Islet of Langerhans (tissue), 1 donor: ENCODE measurements around the gene SGIP1.
"Not testable (repeated sequence)": the region's sequence is repeated elsewhere in the genome, so short reads cannot be mapped to it uniquely, and the experiment has no call there.

Experiments
- FAIRE-seq: peaks from one replicate; lab custom pipeline; 2011; peaks lifted over from hg19 to GRCh38; lab: Jason Lieb, UNC

The SGIP1 gene

DNA sequence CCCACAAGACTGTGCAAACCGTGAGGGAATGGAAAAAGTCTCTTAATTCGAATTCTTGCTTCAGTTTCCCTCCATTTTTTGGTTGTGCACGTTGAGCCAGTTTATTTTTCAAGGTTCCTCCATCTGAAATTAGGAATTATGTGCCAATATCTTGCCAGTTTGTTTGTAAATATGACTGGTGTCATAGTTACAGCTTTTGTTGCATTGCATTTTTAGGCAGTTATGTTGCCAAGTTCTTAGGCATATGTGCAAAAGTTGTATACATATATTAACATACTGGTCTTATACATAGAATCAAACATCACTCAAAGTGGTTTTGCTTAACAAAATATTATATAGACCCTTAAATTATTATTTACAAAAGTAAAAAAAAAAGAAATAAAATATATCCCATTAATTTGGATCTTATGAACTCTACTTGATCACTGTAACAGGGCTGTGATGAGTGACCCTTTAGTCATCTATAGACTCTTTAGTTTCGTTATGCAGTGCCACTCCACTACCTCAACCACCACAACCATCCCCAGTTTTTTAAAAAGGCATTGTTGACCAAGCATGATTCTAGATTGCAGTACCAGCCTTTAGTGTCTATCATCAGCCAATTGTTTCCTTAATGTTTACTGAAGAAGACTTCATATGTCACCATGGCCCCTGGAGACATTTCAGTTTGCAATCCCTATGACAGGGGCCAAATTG, 197.4 kb downstream of the SGIP1 start:
- FAIRE-seq, result no peak

DNA sequence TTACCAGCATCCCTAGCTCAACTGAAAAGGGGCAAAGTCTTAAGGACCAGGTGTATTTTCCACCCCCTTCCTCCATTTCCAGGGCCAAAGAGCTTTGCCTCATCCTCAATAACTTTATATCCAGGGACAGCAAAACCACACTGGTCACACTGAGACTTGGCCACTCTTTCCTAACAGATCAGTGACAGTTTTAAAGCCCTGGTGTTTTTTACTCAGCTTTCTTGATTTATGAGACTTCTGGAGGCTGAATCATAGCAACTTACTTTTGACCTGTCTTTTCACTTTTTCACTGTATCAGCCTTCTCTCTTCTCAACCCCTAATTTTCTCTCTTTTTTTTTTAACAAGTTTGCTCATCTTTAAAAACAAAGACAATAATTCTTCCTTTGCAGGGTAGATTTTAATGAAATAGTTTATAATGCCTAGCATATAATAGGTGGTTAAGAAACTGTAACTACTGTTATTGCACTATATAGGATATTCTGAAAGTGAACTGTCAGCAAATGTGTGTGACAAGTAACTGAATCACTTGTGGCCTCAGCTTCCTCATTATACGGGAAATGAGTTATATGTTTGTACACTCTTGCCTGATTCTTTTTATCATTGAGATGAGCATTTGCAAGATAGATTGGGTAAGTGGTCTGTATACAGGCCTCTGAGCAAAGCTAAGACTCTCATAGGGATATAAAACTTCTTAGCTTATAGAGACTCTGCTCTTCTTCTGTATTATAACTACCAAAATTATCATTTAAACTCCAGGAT, 198.6 kb downstream of the SGIP1 start:
- FAIRE-seq, result no peak

DNA sequence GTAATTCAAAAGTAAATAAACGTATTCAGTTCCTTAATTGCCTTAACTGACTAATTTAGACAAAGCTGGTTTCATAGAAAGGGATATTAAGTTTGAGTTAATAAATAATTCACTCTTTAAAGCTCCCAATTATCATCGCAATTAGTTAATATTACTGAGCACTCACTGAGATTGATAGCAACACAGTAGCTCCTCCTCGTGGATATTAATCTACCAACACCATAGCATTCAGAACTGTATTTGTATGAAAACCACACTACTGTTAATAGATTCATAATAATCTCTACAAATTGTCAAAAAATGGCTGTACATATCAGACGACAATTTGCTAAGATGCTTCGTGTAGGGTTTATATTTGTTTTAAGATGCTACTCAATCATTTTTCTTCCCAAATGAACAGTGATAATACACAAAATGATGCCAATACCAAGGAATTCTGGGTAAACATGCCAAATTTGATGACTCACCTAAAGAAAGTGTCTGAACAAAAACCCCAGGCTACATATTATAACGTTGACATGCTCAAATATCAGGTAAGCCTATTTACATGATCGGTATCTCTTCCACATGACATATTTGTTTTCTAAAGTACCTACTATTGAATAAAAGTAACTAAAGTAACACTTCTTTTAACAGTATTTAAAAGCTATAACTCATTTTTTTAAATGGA, 199.5 kb downstream of the SGIP1 start:
- no peak for FAIRE-seq

DNA sequence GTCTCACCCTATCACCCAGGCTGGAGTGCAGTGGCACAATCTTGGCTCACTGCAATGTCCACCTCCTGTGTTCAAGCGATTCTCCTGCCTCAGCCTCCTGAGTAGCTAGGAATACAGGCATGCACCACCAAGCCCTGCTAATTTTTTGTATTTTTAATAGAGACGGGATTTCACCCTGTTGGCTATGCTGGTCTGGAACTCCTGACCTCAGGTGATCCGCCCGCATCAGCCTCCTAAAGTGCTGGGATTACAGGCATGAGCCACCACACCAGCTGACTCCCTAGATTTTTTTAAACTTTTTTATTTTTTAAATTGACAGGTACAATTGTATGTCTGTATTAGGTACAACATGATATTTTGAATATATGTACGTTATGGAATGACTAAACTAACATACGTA, 200.6 kb downstream of the SGIP1 start:
- FAIRE-seq, result not testable (repeated sequence)

DNA sequence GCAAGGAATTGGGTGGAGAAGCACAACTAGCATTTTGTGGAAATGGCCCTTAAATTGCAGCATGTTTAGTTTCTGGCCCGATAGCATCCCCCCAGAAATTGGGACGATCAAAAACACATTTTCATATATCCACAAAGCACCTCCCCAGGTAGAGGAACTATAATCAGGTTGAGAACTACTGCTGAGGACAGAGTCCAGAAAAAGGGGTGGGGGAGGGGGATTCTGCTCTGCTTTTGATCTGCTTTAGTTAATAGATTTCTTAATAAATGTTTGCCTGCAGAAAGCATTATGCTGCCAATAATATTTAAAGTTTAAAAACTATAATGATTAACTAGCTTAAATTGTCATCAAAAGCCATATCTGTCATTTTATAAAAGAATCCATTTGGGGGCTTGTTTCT, 203.9 kb downstream of the SGIP1 start:
- FAIRE-seq, result no peak

DNA sequence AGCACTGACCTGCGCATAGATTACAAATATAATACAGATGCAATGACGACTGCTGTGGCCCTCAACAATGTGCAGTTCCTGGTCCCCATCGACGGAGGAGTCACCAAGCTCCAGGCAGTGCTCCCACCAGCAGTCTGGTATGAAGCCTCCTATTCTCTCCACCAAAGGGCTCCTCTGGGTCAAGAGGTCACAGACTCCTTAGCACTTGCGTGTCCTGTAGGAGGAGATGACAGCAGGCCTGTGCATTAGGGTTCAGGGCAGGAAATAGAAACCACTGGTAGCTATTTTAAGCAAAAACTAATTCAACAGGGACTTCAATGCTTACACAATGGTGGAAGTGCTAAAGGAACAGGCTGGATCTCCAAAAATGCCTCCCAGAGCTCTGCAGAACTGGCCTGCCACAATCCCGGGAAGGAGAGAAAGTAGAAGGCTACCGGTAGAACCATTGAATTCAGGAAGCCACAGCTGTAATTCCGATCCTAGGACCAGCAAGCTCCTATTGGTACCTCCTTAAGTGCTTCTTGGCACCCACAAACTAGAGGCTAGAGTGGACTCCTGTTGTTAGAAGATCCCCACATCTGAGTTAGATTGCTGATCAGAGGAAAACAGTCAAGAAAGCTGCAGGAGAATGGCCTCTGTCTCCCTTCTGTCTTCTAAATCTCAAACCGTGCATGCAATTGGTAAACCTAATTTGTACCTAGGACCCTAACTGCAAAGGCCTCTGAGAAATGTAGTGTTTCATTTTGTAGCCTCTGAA, 205.6 kb downstream of the SGIP1 start:
- no peak for FAIRE-seq

DNA sequence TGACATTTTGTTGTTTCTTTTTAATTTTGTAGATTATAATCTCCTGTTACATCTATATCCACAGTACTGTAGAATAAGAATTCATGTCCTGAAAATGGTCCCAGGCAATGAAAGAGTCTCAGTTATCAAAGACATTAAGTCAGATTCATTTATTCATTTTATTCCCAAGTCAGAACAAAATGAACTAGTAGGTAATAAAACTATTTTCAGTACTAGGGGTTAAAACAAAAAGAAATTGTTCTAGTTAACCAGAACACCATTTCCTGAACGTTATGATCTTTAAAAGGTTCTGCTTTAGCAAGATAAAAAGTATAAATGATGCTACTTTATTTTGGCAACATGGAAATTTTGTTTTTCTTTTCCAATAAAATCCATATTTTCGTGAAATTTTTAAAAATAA, 211.5 kb downstream of the SGIP1 start:
- FAIRE-seq, result no peak

DNA sequence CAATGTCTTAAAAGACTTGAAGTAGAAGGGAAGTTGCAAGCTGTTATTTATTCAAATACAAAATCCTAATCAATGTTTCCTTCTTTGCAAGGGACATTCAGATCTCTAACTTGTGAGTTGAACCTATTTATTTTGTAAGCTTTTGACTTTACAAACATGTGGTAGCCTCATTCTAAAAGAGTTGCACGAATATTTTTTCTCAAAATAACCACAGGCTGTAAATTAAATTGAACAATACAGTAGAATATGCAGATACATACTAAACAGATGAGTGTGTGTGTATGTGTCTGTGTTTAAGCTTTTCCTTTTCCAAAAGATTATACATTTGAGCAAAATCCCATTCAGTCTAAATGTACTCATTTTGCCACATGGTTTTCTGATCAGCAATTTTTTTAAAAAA, 213.5 kb downstream of the SGIP1 start:
- no peak for FAIRE-seq

DNA sequence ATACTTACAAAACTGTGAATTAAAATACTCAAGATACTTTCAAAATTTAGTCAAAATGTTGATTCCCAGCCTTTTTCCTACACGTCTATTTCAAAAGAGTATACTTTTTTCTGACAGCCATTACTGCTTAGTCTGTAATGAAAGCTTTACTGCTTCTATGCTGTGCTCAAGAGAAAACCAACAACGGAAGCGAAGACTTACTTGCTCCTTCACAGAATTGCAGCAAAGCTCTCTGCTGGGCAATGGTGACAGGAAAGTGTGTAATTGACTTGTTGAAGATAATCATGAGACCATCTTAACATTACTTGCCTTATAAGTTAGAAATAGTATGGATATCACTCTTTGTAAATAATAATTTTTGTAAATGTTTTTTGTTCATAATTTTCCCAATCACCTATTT, 216.6 kb downstream of the SGIP1 start:
- FAIRE-seq, result no peak

DNA sequence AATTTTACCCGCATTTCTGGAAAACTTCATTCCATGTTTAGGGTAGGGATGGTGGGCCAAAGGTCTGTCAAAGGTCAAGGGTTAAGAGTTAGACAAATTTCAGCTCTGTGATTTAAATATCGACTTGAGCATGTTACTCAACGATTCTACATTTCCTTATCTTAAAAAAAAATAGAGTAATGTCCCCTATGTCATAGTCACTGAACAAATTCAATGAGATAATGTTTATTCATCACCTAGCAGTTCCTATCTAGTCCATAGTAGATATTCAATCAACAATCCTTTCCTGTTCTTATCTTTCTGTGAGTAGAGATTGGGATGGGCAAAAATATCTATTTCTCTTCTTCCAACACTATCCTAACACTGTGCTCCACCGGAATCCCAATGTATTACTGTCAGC, 217.2 kb downstream of the SGIP1 start:
- FAIRE-seq, result no peak

DNA sequence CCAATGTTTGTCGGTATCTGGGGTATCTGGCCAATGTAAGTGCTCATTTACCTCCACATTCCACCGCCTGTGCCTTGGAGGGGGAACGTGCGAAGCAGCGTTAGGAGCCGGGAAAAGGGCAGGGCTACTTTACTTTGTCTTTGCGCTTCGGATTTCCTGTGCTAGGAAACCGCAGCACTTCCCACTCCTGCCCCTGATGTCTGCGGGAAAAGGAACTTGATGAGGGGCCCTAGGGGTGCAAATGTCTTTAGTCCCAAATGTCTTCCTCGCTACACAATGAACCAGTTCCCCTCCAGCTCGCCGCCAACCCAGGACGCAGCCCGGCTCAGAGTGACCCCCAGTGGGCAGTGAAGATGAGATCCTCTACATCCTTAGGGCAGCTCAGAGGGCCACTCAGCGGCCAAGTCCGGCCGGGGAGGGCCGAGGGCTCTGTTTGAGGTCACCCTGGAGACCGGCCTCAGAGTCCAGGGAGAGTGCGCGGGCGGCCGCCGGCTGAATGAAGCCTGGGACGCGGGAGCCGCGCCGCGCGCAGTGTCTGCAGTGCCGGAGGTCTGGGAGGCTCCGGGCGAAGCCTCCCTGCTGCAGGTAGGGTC, 218.1 kb downstream of the SGIP1 start, which contains the start of gene DYNLT5:
Gene DYNLT5 (plus strand): TSS at position 460 of the 593 bp plus-strand sequence. CDS start 2,200 bp downstream, outside the sequence.
- no peak for FAIRE-seq

DNA sequence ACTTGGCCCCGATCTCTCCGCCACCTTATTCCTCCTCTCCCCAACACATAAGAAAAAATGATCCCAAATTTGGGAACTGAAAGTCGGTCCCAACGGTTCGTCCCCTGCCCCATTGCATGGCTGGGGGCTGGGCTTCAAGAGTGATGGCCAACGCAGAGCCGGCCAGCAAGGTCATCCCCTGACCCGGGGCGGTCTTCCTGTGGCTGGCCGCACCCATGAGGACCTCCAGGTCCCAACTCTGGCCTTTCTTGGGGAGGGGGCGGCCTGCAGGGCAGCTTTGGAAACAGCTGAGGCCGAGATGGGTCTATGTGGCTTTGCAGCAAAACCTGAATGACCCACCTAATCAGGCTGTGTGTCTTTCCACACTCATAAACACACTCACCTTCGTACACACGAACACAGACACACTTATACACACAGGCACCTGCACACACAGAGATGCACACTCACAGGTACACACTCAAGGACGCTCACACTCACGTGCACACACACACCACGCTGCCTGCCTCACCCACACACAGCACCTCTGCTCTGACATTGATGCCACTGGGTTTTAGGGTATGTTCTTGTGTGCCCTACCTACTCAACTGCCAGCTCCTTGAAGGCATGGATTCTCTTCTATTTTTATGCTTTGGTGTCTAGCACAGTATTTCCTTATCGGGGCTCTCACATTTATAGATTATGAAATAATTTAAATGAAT, 218.9 kb downstream of the SGIP1 start:
- FAIRE-seq, result no peak

DNA sequence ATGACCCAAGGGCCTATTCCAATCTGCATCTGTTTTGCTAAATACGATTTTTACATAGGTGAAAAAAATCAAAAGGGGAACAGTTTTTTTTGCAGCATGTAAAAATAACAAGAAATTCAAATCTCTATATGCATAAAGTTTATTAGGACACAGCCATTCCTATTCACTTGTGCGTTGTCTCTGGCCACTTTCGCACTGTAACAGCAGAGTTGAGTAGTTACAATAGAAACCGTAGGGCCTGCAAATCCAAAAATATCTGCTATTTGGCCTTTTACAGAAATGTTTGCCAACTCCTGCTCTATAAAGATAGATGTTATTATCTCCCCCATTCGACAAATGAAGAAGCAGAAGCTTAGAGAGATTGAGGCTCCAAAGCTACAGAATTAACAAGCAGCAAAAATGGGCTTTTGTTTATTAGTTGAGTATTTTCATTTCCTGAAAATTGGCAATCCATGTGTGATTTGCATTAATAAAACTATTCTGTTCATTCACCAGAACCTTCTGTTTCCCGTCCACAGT, 223.8 kb downstream of the SGIP1 start:
- no peak for FAIRE-seq

DNA sequence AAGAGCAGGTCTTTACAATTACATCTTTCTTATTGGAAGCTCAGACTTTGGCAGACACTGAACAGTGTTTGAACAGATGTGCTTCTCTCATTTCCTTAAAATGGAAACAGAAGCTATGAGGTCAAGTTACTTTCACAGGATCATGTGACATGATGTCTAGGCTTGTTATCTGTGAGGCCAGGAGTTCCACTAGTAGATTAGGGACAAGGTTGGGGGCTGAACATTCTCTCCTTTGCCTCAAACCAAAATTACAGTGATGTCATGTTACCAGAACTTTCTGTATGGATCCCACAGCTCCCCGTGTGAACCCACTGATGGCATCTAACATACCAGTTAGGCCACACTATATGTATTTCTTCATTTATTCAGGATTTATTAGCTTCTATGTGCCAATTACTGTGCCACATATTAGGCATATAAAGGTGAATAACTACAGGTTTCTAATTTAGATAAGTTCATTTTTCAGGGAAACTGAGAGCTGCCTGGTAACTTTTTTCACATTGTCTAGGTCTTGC, 224.3 kb downstream of the SGIP1 start:
- peak; percentile 36 for FAIRE-seq

DNA sequence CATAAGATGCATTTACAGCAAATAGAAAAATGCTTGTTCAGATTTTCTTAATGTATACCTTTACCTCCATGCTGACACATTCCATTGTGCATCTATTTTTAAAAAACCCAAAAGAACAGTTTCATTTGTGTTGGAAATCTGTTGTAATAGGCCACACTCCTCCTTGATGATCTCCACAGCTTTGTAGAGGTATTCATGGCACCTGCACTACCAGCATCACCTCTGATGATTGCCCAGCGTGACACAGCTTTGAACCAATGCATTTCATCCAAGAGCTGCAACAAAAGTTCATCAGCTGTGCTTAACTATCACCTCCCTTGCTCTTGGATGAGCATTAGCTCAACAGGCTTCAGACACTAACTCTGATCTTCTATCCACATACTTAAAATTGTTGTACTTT, 226.6 kb downstream of the SGIP1 start:
- FAIRE-seq, result no peak

DNA sequence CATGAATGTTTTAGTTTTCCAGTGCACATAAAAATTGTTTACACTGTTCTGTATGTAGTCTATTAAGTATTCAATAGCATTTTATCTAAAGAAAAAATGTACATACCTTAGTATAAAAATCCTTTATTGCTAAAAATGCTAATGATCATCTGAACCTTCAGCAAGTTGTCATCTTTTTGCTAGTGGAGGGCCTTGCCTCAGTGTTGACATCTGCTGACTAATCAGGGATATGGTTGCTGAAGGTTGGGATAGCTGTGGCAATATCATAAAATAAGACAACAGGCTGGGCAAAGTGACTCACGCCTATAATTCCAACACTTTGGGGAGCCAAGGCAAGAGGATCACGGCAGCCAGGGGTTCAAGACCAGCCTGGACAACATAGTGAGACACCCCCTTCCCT, 227.3 kb downstream of the SGIP1 start:
- no peak for FAIRE-seq

DNA sequence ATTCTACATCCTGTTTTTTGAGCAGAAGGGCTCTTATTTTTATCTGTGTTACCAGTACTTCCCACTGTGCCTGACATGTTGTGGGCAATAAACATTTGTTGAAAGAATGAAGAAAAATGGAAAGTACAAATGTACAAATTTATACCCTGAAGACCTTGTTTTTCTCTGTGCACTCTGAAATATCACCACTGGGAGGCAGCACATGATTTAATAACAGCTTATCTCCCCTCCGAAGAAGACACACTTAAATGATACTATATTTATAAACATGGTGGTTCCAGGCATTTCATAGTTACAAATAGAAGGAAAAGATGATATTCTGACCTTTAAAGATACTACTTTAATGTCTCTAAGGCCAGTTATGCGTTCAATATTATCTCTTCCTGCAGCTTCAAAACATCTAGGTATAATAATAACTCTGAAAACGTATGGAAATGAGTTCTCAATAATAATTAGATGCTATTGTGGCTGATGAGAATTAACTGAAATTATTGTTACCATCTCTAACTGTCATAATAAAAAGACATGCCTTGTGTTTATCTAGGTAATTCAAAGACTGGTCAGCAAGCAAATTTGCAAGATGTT, 231.1 kb downstream of the SGIP1 start:
- FAIRE-seq, result peak; percentile 97

DNA sequence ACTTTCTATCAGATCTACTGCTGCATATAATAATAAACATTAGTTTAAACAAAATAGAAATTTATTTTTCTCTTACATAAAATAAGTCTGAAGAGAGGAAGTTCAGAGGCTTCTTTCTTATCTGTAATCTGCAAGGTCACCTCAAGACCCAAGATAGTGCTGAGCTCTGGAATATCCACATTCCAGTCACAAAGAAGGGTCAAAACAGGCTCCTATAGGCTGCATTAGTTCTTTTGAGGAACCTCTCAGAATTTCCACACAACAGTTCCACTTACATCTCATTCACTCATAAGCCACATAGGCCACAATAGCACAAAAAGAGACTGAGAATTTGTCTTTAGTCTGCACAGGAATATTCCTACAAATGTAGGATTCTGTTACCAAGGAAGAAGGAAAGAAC, 233.7 kb downstream of the SGIP1 start:
- FAIRE-seq, result no peak

DNA sequence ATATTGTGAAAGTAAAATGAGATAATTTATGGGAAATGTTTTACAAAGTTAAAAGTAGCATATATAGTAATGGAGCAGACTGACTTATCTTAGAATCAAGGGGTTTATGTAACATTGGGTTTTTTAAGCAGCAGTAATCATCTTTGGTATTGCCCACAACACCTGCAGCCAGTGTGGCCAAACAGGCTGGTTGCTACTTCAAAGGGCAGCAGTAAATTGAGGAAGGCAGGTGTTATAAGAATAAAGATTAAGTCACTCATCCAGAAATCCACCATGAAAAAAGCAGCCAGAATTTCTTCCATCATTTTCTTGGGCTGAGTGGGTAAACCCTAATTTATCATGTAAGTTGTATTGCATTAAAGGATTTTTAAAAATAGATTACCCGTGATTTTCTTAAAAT, 235.0 kb downstream of the SGIP1 start:
- no peak for FAIRE-seq

DNA sequence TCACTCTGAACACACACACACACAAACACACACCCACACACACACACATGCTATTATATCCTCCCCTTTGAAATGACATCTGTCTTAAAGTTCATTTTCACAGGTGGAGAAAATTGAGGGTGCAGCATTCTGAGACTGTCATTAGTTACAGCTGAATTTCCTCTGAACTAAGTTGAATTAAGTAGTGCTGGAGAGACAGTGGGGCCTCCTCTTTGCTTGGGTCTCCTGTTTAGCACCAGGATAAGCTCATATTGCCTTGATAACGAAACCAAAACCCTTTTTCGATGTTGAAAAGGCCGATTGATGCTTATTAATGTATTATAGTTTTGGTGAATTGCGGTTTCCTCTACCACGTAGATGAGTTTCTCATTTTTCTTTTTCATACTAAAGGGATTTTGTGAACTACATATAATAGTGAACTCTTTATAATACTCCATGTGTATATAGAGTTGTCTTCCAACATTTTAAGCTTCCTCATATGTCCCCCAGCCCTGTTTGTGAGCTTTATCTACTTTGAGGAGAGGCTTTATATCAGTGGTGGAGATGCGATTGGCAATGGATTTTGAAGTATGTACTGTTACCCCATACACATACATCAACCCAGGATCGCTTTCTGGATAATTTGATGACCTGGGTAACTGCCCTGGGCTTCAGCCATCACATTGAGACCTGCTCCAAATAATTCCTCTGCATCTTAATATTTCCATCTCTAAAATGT, 235.7 kb downstream of the SGIP1 start:
- no peak for FAIRE-seq
